ENCODE data around the gene GOLGA8K.
"Not testable (repeated sequence)": the region's sequence is repeated elsewhere in the genome, so short reads cannot be mapped to it uniquely, and the experiment has no call there.

GRCh38 chr15:32356909-32357308 is 46.2 kb downstream of the GOLGA8K start:
- TF ChIP-seq, protein P1, sequence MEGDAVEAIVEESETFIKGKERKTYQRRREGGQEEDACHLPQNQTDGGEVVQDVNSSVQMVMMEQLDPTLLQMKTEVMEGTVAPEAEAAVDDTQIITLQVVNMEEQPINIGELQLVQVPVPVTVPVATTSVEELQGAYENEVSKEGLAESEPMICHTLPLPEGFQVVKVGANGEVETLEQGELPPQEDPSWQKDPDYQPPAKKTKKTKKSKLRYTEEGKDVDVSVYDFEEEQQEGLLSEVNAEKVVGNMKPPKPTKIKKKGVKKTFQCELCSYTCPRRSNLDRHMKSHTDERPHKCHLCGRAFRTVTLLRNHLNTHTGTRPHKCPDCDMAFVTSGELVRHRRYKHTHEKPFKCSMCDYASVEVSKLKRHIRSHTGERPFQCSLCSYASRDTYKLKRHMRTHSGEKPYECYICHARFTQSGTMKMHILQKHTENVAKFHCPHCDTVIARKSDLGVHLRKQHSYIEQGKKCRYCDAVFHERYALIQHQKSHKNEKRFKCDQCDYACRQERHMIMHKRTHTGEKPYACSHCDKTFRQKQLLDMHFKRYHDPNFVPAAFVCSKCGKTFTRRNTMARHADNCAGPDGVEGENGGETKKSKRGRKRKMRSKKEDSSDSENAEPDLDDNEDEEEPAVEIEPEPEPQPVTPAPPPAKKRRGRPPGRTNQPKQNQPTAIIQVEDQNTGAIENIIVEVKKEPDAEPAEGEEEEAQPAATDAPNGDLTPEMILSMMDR (IDR thresholded peaks at IDR 0.05) = not testable (repeated sequence)
- TF ChIP-seq EZH2 (IDR thresholded peaks at IDR 0.05; ENCODE audit: borderline replicate concordance, insufficient read depth, low read depth, low read length, poor library complexity, severe bottlenecking) = not testable (repeated sequence)
